HepG2 (cell line): ENCODE data around the gene TWIST2. TPM values are rescaled to one million over a fixed set of nuclear protein-coding genes. Genes with fewer than 3 reads are reported as not detected.

Source experiments
- CENPBD1 ChIP-seq: sonication (generic); formaldehyde crosslinking; IDR thresholded peaks from 2 replicates; pipeline ENCODE4 v1.8.0; 2022; ENCODE audit warnings: missing genetic modification reagents, low read depth, mild to moderate bottlenecking, borderline replicate concordance
- CENPX ChIP-seq: sonication (generic); formaldehyde crosslinking; IDR thresholded peaks from 2 replicates; pipeline ENCODE4 v1.9.0; 2021; ENCODE audit warnings: mild to moderate bottlenecking, missing genetic modification reagents, moderate library complexity
- CREB3 ChIP-seq: sonication (generic); formaldehyde crosslinking; IDR thresholded peaks from 2 replicates; pipeline ENCODE4 v1.5.0; 2020; ENCODE audit warnings: missing genetic modification reagents
- ETV6 ChIP-seq: sonication (generic); formaldehyde crosslinking; conservative IDR thresholded peaks from 2 replicates; pipeline ENCODE4 v1.4.0; 2020; ENCODE audit warnings: missing genetic modification reagents
- IKZF1 ChIP-seq: fragments of 450-650 bp; IDR thresholded peaks from 2 replicates; pipeline ENCODE4 v1.7.1; 2016
- MXD1 ChIP-seq: sonication (generic); formaldehyde crosslinking; IDR thresholded peaks from 2 replicates; pipeline ENCODE4 v1.4.0; 2020; ENCODE audit warnings: mild to moderate bottlenecking, missing genetic modification reagents
- NFIB ChIP-seq: sonication (generic); formaldehyde crosslinking; IDR thresholded peaks from 2 replicates; pipeline ENCODE4 v1.9.0; 2021; ENCODE audit warnings: missing genetic modification reagents, mild to moderate bottlenecking, borderline replicate concordance
- PHF8 ChIP-seq: sonication (generic); formaldehyde crosslinking; IDR thresholded peaks from 2 replicates; pipeline ENCODE4 v1.5.0; 2020; ENCODE audit warnings: missing genetic modification reagents
- PITX1 ChIP-seq: sonication (generic); formaldehyde crosslinking; IDR thresholded peaks from 2 replicates; pipeline ENCODE4 v1.5.1; 2020; ENCODE audit warnings: mild to moderate bottlenecking, missing genetic modification reagents
- PRPF4 ChIP-seq: fragments of 200-400 bp; formaldehyde crosslinking; IDR thresholded peaks from 2 replicates; pipeline ENCODE4 v1.6.1; 2016; ENCODE audit warnings: low read length, low read depth; ENCODE audit not compliant: poor library complexity, severe bottlenecking
- RFX3 ChIP-seq: IDR thresholded peaks from 2 replicates; pipeline ENCODE4 v1.6.1; 2016; ENCODE audit warnings: missing biosample characterization, missing genetic modification reagents
- RORA ChIP-seq: sonication (generic); formaldehyde crosslinking; IDR thresholded peaks from 2 replicates; pipeline ENCODE4 v1.5.0; 2020; ENCODE audit warnings: mild to moderate bottlenecking, missing genetic modification reagents, moderate library complexity
- TCF12 ChIP-seq, 2 experiments: fragments of 450-650 bp in 1 of 2; sonication (generic) in 1 of 2; formaldehyde crosslinking in 1 of 2; IDR thresholded peaks; 2 replicates each; pipeline versions ENCODE4 v1.6.1 to v1.8.0; 2017 to 2022; ENCODE audit warnings: antibody characterized with exemption in 1 of 2, mild to moderate bottlenecking in 1 of 2, missing genetic modification reagents in 1 of 2, moderate library complexity in 1 of 2
- TMF1 ChIP-seq: sonication (generic); formaldehyde crosslinking; IDR thresholded peaks from 2 replicates; pipeline ENCODE4 v1.8.1; 2022; ENCODE audit warnings: low read depth, missing genetic modification reagents
- TRIM24 ChIP-seq: sonication (generic); formaldehyde crosslinking; IDR thresholded peaks from 2 replicates; pipeline ENCODE4 v1.8.0; 2022; ENCODE audit warnings: mild to moderate bottlenecking, missing genetic modification reagents
- USF2 ChIP-seq, 2 experiments: sonication (generic) in 1 of 2; formaldehyde crosslinking in 1 of 2; IDR thresholded peaks; 2 replicates each; pipeline versions ENCODE4 v1.5.1 to v1.6.1; 2011 to 2020; ENCODE audit warnings: borderline replicate concordance in 1 of 2, low read depth in 1 of 2, low read length in 1 of 2, mild to moderate bottlenecking in 1 of 2, missing genetic modification reagents in 1 of 2, moderate library complexity in 1 of 2
- ZFP37 ChIP-seq: sonication (generic); formaldehyde crosslinking; IDR thresholded peaks from 2 replicates; pipeline ENCODE4 v1.4.0; 2020; ENCODE audit warnings: missing genetic modification reagents, borderline replicate concordance
- ZFP90 ChIP-seq: sonication (generic); formaldehyde crosslinking; IDR thresholded peaks from 2 replicates; pipeline ENCODE4 v1.8.0; 2022; ENCODE audit warnings: missing genetic modification reagents, mild to moderate bottlenecking, inconsistent platforms, borderline replicate concordance
- ZNF326 ChIP-seq: sonication (generic); formaldehyde crosslinking; IDR thresholded peaks from 2 replicates; pipeline ENCODE4 v1.4.0; 2020; ENCODE audit warnings: missing genetic modification reagents, borderline replicate concordance
- ZNF605 ChIP-seq: sonication (generic); formaldehyde crosslinking; IDR thresholded peaks from 2 replicates; pipeline ENCODE4 v1.8.0; 2022; ENCODE audit warnings: mild to moderate bottlenecking, missing genetic modification reagents
- ZNF792 ChIP-seq: IDR thresholded peaks from 2 replicates; pipeline ENCODE4 v1.6.1; 2016
- polyA plus RNA-seq, 8 experiments: library from polyadenylated mRNA; depleted of rRNA in 3 of 8; stranded (reverse) in 7 of 8; unstranded in 1 of 8; fragments of >200 nt; fragmentation: Illumina TruSeq in 4 of 8; extraction: Trizol in 4 of 8; gene quantifications; 2 replicates each; pipeline versions ENCODE4 v1.2.1 to v1.2.3, GENCODE V29; 2011 to 2016; ENCODE audit warnings: low read depth in 4 of 8, missing spikeins in 1 of 8, mixed read lengths in 1 of 8; ENCODE audit not compliant: insufficient read depth in 1 of 8
- total RNA-seq, 5 experiments: library from RNA; depleted of rRNA; stranded (reverse); fragments of >200 nt; fragmentation: Illumina TruSeq; extraction: Trizol; gene quantifications; 2 replicates each; pipeline ENCODE4 v1.2.3, GENCODE V29; 2016; ENCODE audit warnings: low read depth in 1 of 5
- TF ChIP-seq, protein P1 (sequence below): sonication (generic); formaldehyde crosslinking; IDR thresholded peaks from 2 replicates; pipeline ENCODE4 v1.5.1; 2020; ENCODE audit warnings: missing genetic modification reagents, mild to moderate bottlenecking, borderline replicate concordance
- TF ChIP-seq, protein P2 (sequence below): sonication (generic); formaldehyde crosslinking; IDR thresholded peaks from 2 replicates; pipeline ENCODE4 v1.4.0; 2020; ENCODE audit warnings: low read depth, mild to moderate bottlenecking, missing genetic modification reagents

The TWIST2 gene
- total and polyA plus RNA-seq, 2 of the 13 experiments (the other 11 are each of a cell fraction or from before 2014, with no cell fraction given) = 0.08 to 0.11 TPM

- TF ChIP-seq, protein P1, sequence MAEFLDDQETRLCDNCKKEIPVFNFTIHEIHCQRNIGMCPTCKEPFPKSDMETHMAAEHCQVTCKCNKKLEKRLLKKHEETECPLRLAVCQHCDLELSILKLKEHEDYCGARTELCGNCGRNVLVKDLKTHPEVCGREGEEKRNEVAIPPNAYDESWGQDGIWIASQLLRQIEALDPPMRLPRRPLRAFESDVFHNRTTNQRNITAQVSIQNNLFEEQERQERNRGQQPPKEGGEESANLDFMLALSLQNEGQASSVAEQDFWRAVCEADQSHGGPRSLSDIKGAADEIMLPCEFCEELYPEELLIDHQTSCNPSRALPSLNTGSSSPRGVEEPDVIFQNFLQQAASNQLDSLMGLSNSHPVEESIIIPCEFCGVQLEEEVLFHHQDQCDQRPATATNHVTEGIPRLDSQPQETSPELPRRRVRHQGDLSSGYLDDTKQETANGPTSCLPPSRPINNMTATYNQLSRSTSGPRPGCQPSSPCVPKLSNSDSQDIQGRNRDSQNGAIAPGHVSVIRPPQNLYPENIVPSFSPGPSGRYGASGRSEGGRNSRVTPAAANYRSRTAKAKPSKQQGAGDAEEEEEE (CRISPR knock-in tag) = no peak
- no peak for TF ChIP-seq NFIB
- TF ChIP-seq USF2 (IDR thresholded peaks at IDR 0.05; ENCODE audit: low read depth, low read length) = no peak
- no peak; the same call in 1 of the 2 replicates for TF ChIP-seq USF2 (CRISPR knock-in tag; IDR thresholded peaks at IDR 0.05; ENCODE audit: borderline replicate concordance)
- peak; percentile 81 for TF ChIP-seq ZNF605 (CRISPR knock-in tag)
- TF ChIP-seq PITX1 (CRISPR knock-in tag) = peak; percentile 93
- TF ChIP-seq TRIM24 = no peak
- TF ChIP-seq MXD1 (CRISPR knock-in tag) = peak; percentile 87
- TF ChIP-seq TMF1 = no peak
- TF ChIP-seq RORA (CRISPR knock-in tag) = no peak
- no peak for TF ChIP-seq ZNF326 (CRISPR knock-in tag)
- TF ChIP-seq ETV6 (CRISPR knock-in tag) = peak; percentile 71
- TF ChIP-seq IKZF1 = no peak
- TF ChIP-seq, protein P2, sequence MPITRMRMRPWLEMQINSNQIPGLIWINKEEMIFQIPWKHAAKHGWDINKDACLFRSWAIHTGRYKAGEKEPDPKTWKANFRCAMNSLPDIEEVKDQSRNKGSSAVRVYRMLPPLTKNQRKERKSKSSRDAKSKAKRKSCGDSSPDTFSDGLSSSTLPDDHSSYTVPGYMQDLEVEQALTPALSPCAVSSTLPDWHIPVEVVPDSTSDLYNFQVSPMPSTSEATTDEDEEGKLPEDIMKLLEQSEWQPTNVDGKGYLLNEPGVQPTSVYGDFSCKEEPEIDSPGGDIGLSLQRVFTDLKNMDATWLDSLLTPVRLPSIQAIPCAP (CRISPR knock-in tag) = no peak
- no peak for TF ChIP-seq PRPF4
- peak; percentile 79 for TF ChIP-seq ZNF792 (CRISPR knock-in tag)
- peak; percentile 95 for TF ChIP-seq PHF8
- TF ChIP-seq ZFP90 = no peak; the same call in 1 of the 2 replicates
- TF ChIP-seq TCF12 (IDR thresholded peaks at IDR 0.05) = no peak
- TF ChIP-seq TCF12 (CRISPR knock-in tag; IDR thresholded peaks at IDR 0.05) = peak; percentile 82; the same call in 1 of the 2 replicates
- no peak for TF ChIP-seq CENPX
- TF ChIP-seq CENPBD1 (CRISPR knock-in tag) = no peak
- TF ChIP-seq RFX3 (CRISPR knock-in tag) = no peak
- no peak for TF ChIP-seq ZFP37 (CRISPR knock-in tag)
- TF ChIP-seq CREB3 (CRISPR knock-in tag) = peak; percentile 92
Observed at GRCh38 chr2:238864207-238865014, 16.5 kb downstream of the TWIST2 start (continued).
